ENCODE data around the gene LMO1.
A peak's percentile ranks its signal among the peaks of the same experiment; 100 is the strongest.

Gene LMO1

GRCh38 chr11:8213376-8213775 is 50.3 kb downstream of the LMO1 start:
- DNase-seq (ENCODE audit: low read depth): no peak
- no peak for TF ChIP-seq CTCF (conservative IDR thresholded peaks at IDR 0.05; ENCODE audit: low read depth, low read length)
- H3K4me3 ChIP-seq (ENCODE audit: low read length): no peak overlapping the region

GRCh38 chr11:8209208-8209807 is 54.4 kb downstream of the LMO1 start:
- DNase-seq (ENCODE audit: low read depth): no peak
- peak; percentile 45 for TF ChIP-seq CTCF (conservative IDR thresholded peaks at IDR 0.05; ENCODE audit: low read depth, low read length)
- H3K4me3 ChIP-seq (ENCODE audit: low read length): no peak overlapping the region

- peak overlapping the region; percentile 33 for H3K4me3 ChIP-seq (ENCODE audit: low read length)
Measured at GRCh38 chr11:8207080-8208000, 56.3 kb downstream of the LMO1 start.

GRCh38 chr11:8206251-8207079 is 57.2 kb downstream of the LMO1 start:
- TF ChIP-seq CTCF (conservative IDR thresholded peaks at IDR 0.05; ENCODE audit: low read depth, low read length): no peak
- DNase-seq (ENCODE audit: low read depth): no peak
- peak overlapping the region; percentile 33 for H3K4me3 ChIP-seq (ENCODE audit: low read length)

More at GRCh38 chr11:8207080-8208000, 56.3 kb downstream of the LMO1 start:
- TF ChIP-seq CTCF (conservative IDR thresholded peaks at IDR 0.05; ENCODE audit: low read depth, low read length): no peak
- no peak for DNase-seq (ENCODE audit: low read depth)

- H3K4me3 ChIP-seq (ENCODE audit: low read length): no peak overlapping the region
- DNase-seq (ENCODE audit: low read depth): no peak
- TF ChIP-seq CTCF (conservative IDR thresholded peaks at IDR 0.05; ENCODE audit: low read depth, low read length): no peak
Measured at GRCh38 chr11:8205566-8205965, 58.1 kb downstream of the LMO1 start.

- H3K4me3 ChIP-seq (ENCODE audit: low read length): no peak overlapping the region
- no peak for TF ChIP-seq CTCF (conservative IDR thresholded peaks at IDR 0.05; ENCODE audit: low read depth, low read length)
- no peak for DNase-seq (ENCODE audit: low read depth)
Measured at GRCh38 chr11:8204596-8204995, 59.1 kb downstream of the LMO1 start.
